GM18870 (cell line): ENCODE data around the gene P3H1.
"Not testable (repeated sequence)": the region's sequence is repeated elsewhere in the genome, so short reads cannot be mapped to it uniquely, and the experiment has no call there.

ENCODE experiments used
- ATAC-seq: cut with Tn5 transposase; IDR thresholded peaks from one replicate; pipeline ENCODE4 v1.9.1; 2021; ENCODE audit warnings: moderate library complexity; ENCODE audit not compliant: unreplicated experiment

P3H1 gene, protein sequence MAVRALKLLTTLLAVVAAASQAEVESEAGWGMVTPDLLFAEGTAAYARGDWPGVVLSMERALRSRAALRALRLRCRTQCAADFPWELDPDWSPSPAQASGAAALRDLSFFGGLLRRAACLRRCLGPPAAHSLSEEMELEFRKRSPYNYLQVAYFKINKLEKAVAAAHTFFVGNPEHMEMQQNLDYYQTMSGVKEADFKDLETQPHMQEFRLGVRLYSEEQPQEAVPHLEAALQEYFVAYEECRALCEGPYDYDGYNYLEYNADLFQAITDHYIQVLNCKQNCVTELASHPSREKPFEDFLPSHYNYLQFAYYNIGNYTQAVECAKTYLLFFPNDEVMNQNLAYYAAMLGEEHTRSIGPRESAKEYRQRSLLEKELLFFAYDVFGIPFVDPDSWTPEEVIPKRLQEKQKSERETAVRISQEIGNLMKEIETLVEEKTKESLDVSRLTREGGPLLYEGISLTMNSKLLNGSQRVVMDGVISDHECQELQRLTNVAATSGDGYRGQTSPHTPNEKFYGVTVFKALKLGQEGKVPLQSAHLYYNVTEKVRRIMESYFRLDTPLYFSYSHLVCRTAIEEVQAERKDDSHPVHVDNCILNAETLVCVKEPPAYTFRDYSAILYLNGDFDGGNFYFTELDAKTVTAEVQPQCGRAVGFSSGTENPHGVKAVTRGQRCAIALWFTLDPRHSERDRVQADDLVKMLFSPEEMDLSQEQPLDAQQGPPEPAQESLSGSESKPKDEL

DNA sequence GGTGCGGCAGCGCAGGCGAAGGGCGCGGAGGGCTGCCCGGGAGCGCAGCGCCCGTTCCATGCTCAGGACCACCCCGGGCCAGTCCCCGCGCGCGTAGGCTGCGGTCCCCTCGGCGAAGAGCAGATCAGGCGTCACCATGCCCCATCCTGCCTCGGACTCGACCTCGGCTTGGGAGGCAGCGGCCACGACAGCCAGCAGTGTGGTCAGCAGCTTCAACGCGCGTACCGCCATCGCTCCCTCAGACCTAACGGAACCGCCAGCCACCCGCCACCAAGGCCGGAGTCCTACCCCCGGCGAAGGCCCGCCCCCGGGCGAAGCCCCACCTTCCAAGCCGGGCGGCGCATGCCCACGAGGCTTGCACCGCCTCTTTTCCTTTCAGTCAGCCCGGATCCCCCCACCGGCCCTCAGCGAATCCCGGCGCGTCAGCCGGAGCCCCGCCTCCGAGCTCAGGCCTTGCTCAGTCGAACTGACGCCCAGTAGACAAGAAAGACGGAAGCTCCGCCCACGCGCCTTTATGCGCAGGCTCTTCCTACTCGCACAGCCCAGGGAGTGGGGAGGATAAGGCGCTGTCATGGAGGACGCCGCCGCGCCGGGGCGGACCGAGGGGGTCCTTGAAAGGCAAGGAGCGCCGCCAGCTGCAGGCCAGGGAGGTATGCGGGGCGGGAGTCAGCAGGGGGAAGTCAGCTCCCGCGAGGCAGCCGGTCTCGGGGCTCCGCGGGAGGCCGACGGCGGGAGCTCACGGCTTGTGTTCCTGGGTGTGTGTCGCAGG is at the start of gene P3H1, which contains the start of gene C1orf50:
TSS of gene P3H1 (minus strand) at position 288 of the 769 bp plus-strand sequence. CDS start at position 231, 57 bp downstream.
TSS of gene C1orf50 (plus strand) at position 509 of the 769 bp plus-strand sequence. CDS start at position 572, 63 bp downstream.
- peak; percentile 92 for ATAC-seq

DNA sequence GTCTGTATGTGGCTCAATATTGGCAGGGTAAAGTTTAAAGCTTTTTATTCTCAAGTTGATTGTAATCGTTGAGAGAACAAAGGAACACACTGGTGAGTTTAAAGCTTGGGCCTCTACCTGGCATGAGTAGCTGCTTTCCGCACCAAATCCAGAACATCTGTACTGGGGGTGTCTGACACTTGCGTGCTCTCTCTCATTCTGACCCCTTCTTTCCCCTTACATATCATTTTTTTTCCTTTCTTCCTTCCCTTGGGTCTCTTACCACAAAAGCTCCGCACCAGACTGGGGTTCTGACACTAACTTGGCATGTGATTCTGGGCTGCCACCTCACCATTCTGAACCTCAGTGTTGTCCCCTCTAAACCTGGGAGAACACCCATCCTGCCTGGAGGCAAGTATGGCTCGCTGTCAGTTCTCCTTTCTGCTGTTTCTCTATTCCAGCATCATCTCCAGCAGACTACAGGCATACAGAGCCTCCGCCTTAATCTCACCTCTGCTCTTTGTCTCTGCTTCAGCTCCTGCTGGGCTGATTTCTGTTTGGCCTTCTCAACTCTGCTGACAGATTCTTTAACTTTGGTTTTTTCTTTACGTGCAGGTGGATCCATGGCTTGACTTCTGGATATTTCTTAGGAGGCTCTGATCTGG is 49.2 kb upstream of the P3H1 start:
- peak; percentile 17 for ATAC-seq

DNA sequence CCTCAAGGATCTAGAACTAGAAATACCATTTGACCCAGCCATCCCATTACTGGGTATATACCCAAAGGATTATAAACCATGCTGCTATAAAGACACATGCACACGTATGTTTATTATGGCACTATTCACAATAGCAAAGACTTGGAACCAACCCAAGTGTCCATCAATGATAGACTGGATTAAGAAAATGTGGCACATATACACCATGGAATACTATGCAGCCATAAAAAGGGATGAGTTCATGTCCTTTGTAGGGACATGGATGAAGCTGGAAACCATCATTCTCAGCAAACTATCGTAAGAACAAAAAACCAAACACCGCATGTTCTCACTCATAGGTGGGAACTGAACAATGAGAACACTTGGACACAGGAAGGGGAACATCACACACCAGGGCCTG is 48.0 kb upstream of the P3H1 start:
- not testable (repeated sequence) for ATAC-seq

DNA sequence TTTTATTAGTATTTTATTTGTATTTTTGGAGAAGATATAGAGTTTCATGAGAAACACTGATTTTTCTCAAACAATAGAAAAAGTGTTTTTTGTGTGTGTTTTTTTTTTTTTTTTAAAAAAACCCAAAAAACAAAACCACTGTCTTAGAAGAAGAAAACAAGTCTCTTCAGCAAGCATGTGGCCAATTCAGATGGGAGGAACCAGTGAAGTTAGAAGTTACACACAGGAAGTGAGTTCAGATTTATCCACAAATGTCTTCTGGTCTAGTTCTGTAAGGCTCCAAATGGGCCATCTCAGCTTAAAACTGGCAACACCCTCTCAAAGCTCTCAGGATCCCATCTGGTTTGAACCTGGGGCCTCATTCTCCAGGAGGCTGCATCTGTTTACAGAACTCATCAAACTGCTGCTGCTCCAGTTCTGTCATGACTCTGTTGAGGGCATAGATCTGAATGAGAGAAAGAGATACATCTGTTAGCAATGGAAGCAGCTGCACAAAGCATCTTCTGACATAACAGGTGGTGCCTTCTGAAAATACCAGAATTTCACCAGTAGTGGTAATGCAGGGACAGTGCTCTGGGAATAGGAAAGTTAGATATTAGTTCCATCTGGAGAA is 40.3 kb upstream of the P3H1 start:
- no peak for ATAC-seq

DNA sequence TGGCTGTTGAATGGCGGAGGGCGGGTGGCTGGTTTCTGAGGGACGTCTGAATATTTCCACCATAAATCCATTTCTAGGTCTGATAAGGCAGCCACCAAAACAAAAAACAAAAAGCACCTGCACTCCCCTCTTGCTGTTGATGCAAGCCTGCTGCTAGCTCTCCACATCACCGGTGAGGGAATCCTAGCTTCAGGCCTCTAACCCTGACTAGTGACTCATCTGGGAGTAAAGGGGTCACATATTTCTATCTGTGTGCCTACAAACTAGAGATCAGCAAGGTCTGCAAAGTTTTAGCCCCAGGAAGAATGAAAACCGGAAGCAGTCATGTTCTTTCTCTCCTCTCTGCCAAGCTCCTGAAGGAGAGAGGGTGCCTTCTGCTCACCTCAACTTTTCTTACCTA is 39.8 kb upstream of the P3H1 start:
- no peak for ATAC-seq

DNA sequence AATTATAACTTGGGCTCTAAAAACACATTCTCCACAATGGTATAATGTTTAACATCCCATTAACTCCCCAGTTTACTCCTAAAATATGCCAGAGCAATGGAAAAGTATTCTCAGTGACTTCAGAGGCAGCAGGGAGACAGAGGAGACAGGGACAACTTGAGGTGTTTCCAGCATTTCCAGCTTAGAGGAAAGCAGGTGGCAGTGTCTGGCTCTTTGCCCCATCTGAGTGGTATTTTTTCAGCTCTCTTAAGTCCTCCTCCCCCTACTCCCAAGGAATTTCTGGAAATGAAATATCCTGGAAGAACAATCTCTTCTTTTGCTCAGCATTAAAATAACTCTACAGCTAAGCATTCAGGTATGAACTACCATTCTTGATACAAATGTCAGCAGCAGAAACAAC is 39.3 kb upstream of the P3H1 start:
- ATAC-seq = no peak

DNA sequence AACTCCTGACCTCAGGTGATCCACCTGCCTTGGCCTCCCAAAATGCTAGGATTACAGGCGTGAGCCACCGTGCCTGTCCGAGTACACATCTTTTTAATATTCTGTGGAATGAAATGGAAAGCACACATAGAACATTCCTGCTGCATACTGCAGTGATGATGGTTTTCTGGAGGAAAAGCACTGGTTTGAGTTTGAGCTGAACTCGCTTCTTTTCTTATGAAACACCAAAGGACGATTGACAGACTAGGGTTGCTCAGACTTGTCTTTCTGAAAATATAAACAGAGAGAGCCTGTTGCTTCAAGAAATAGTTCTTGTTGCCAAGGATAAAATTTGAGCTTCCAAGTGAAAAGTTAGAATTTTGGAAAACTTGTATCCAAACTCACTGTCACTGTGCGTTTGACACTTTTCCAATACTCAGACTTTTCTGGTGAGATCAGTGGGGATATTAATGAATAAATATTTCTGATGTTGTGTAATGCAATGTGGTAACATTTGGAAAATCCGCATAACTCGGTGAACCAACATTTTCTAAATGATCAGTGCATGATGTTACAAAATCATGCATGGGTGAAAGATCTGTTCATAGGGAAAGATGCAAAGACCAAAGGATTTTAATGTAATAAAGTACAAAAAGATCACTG is 35.1 kb upstream of the P3H1 start:
- ATAC-seq = no peak

DNA sequence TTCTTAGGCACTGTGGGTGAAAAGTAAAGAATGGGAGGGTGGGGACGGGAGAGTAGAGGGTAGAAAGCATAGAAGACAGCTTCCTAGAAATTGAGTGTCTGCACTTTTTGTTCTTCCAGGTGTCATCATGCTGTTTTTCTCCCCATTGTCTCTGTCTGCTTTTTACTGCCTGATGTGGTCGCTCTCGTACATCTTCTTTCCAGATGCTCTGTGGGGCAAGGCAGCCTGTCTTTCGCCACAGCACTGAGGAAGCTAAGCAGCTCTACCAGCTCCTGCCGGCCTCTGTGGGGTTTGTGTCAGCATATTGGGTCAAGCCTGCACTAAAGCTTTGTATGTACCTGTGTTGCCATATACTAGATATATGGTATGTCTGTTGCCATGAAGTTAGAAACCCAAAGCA is 31.2 kb upstream of the P3H1 start:
- no peak for ATAC-seq

DNA sequence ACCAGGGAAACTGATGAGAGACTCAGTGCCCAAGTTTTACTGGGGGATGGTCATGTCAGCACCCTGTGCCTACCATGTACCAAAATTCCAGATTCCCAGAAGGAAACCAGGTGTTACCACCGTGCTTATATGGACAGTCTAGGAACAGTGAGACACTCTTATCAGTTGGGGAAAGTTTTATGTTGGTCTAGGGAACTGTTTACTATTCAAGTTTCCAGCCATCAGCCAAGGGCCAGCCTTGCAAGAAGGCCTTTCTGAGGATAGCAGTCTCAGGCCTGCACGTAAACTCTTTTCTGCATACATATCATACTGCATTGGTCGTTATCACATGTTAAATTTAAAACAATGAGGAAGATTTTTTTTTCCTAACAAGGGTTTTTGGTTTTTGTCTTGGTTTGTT is 30.6 kb upstream of the P3H1 start:
- no peak for ATAC-seq

DNA sequence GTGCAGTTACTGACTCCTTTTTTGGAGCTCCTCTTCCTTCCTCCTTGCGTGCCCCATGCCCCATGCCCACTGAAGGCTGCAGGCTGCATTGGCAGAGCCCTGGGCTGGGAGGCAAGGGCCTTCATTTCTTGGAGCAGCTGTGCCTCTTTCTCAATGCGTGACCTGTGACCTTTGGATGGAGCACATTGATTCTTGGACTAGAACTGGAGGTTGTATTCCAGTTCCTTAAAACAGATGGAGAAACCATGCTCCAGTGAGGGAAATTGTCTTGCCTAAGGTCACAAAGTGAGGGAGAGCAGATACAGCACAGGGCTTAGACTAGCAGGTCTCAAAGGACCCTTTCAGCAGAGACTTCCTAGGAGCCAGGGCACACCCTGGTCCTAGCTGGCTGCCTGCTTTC is 27.0 kb upstream of the P3H1 start:
- no peak for ATAC-seq

DNA sequence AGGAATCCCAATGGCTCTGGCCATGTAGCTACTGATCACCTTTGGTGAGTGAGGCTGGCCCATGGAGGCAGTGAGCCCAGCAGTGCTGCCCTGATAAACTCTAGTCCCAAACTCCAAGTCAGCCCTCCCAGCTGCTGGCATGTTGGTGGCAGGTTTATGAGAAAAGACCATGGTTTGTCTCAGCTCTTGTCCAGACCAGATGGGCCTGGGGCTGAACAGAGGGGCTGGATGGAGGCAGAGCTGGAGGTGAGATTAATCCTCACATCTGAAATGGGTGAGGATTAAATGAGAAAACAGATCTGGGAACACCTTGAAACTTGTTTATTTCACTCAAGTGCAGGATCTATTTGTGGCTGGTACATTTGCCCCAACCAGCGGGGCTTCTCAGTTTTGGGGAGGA is 21.2 kb upstream of the P3H1 start:
- no peak for ATAC-seq

DNA sequence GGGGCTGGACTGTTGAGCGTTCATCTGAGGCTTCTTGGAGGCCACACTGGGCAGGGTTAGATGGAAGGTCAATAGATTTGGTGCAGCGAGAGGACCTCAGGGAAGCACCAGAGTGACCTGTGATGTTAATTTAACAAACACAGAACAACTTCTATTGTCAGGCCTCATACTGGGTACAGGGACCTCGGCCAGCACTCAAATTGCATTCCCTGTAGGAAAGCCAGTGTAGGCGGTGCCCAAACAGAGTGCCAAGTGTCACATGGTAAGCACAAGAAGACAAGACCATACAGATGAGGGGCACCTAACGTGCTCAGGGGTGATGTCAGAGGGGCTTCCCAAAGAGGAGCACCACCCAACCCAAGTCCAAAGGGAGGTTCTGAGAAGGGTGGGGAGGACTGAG is 19.3 kb upstream of the P3H1 start:
- ATAC-seq = no peak

DNA sequence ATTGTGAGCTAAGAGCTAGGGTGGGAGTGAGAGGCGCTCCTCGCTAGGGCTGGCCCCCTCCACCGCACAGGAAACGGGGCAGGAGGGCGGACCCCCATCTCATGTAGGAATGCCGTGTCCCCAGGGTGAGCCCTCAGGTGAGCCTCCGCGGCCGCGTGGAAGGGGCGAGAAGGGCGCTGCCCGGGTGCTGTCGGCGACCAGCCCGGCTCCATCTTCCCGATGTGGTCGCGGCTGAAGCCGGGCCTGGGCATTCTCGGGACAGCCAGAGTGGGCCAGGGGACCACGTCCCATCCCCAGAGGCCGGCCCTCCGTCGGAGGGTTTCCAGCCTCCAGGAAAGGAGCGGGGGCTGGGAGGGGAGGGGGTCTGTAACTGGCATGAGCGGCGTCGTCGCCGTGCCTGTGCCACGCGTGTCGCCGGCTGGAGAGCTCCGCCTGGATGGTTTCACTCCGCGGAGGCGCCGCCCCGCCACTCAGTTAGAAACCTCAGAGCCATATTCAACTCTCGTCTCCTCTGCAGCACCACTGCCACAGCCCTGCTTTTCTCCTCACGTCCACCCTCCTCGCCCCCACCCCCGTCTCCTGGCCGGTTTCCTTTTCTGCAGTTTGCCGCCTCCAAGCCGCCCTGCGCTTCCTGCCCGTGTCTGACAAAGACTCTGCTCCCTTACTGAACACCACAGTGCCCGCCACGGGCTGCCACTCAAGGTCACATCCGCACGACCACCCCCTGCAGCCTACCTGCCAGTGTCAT is 18.3 kb upstream of the P3H1 start, which contains the start of gene TMEM269:
TSS of gene TMEM269 (plus strand) at position 46 of the 748 bp plus-strand sequence. CDS start 4,903 bp downstream, outside the sequence.
- ATAC-seq = no peak

DNA sequence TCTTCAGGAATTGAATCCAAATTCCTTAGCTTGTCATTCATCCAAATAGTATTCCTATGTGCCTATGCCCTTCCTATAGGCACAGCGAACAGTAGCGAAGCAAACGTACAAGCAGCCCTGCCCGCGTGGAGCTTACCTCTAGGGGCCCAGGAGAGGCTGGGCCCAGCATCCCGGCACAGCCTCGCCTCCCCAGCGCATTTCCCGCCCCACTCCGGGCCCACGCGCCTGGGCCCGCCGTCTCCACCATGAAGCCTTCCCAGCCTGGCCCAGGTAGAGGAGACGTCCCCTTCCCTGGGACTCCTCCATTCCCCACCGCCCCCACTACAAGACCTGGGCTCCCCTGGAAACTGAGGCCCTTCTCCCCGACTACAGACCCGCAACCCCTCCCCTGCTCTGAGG is 17.7 kb upstream of the P3H1 start:
- ATAC-seq = no peak

DNA sequence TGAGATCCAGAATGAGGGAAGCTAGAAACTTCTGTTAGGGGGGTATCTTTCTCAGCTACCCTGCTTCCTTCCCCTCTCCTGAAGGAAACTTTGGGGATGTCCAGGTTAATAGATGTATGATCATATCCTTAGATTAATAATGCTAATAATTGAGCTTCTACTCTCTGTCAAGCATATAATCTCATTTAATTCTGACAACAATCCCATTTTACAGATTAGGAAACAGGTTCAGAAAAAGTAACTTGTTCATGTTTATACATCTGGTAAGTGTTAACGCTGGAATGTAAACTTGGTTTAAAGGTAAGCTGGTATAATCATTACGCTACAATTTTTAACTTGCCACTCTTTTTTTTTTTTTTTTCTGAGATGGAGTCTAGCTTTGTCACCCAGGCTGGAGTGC is 16.3 kb upstream of the P3H1 start:
- no peak for ATAC-seq

DNA sequence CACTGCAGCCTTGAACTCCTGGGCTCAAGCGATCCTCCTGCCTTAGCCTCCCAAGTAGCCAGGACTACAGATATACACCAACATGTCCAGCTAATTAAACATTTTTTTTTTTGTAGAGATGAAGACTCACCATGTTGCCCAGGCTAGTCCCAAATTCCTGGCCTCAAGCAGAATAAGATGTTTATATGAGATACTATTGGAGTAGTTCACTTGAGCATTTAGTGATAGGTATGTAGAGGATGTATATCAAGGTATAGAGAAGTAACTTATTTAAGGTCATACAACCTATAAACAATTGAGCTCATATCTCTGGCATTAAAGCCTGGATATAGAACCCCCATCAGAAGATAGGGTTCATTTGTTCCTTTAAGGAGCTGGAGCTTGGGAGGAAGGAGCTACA is 13.3 kb upstream of the P3H1 start:
- no peak for ATAC-seq

DNA sequence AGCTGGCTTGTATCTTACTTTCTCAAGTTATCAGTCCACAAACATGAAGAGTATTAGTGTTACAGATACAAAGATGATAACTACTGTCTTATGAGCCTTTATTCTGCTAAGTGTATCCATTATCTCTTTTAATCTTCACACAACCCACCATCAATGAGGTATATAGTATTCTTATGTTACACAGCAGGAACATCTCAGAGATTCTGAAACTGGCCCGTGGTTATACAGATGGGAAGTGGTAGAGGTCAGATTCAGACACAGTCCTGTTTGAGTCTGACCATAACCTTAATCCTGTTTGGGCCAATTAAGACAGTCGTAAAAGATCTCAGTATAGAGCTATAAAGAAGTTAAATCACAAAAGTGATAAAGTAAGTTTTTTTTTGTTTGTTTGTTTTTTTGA is 12.9 kb upstream of the P3H1 start:
- ATAC-seq = no peak

DNA sequence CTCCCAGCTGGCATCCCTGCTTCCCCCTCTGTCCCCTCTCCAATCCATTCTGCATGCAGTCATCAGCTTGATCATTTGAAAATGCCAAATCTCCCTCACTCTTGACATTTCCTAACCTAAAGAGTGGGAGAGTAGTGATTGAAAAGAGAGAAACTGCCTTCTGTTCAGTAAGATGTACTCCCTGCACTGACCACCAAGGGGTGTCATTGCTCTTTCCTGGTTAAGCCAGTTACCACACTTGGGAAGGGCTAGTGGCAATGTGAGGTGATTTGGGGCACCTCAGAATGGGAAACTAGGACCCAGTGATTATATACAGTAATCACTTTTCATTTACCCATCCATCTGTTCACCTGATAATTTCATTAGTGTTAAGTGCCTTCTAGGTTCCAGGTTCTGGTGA is 11.0 kb upstream of the P3H1 start:
- ATAC-seq = no peak

DNA sequence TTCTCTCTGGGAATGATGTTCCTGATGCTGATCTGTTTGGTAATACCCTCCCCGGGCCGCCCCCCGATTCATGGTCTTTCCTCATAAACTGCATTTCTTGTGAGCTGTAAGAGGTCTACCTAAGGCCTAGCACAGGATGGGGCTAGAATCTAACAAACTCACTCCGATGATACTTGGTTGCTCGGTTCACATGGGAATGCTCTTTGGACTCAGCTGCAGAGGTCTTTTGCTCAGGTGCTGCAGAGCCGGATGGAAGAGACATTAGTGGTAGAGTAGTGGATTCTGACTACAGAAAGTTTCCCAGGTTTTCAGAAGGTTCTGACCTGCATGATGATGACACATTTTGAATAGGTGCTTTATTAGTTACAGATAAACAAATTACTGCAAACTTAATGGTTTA is 9.7 kb upstream of the P3H1 start:
- no peak for ATAC-seq
